ENCODE data around the gene SLC38A1. TPM values are rescaled to one million over a fixed set of nuclear protein-coding genes. Genes with fewer than 3 reads are reported as not detected.
"Not testable (repeated sequence)": the region's sequence is repeated elsewhere in the genome, so short reads cannot be mapped to it uniquely, and the experiment has no call there.

The SLC38A1 gene
- total and polyA plus RNA-seq, 11 donors, result 41.5 to 250 (median 157) TPM

GRCh38 chr12:46296822-46297221 is 28.0 kb upstream of the SLC38A1 start:
- TF ChIP-seq CTCF (IDR thresholded peaks at IDR 0.05) (no peak), POLR2A (IDR thresholded peaks at IDR 0.05) (no peak)
- no peak for DNase-seq
- H3K36me3 ChIP-seq, result no peaks in the 10 kb centered on the region
- H3K27me3 ChIP-seq, result no peaks in the 10 kb centered on the region
- no peak overlapping the region for H3K27ac ChIP-seq
- no peak for ATAC-seq
- intact Hi-C loops (cut with DNase I), result loop anchor here in 2 of 10 donors (10.0 kb wide), 2 partner anchors 152 to 172 kb away; no protein-coding TSS in a partner anchor
- 80 to 88% (median 85%) methylated on average over 4 of the region's 4 CpGs for WGBS, 4 donors
- H3K9me3 ChIP-seq, result no peaks in the 10 kb centered on the region
- H3K4me3 ChIP-seq, result no peak overlapping the region
- peaks cover 0 to 25% (median 0%) of the 10 kb centered on the region in 12 donors for H3K4me1 ChIP-seq

GRCh38 chr12:46292754-46293402 is 24.0 kb upstream of the SLC38A1 start:
- no peak overlapping the region for H3K4me3 ChIP-seq
- intact Hi-C loops (cut with DNase I), result loop anchor here in 2 of 10 donors (10.0 kb wide), 2 partner anchors 148 to 168 kb away; no protein-coding TSS in a partner anchor
- H3K9me3 ChIP-seq, result peaks cover 0 to 9% (median 0%) of the 10 kb centered on the region in 12 donors
- no peak overlapping the region for H3K27ac ChIP-seq
- DNase-seq (no peak), ATAC-seq (no peak)
- TF ChIP-seq CTCF (IDR thresholded peaks at IDR 0.05) (peak in 5 of 12 donors; percentile 3 to 26 (median 14)), POLR2A (IDR thresholded peaks at IDR 0.05) (no peak)
- no peaks in the 10 kb centered on the region for H3K36me3 ChIP-seq
- WGBS, 4 donors, result 85 to 100% (median 95%) methylated on average over 2 of the region's 2 CpGs
- H3K4me1 ChIP-seq, result no peaks in the 10 kb centered on the region
- no peaks in the 10 kb centered on the region for H3K27me3 ChIP-seq

- not testable (repeated sequence) for H3K4me3 ChIP-seq, H3K27ac ChIP-seq, H3K36me3 ChIP-seq, H3K27me3 ChIP-seq, H3K4me1 ChIP-seq, ATAC-seq, DNase-seq
- intact Hi-C loops (cut with DNase I), result loop anchor here in 2 of 10 donors (10.0 kb wide), 2 partner anchors 147 to 167 kb away; no protein-coding TSS in a partner anchor
- peaks cover 0 to 15% (median 0%) of the 10 kb centered on the region in 12 donors for H3K9me3 ChIP-seq
- 97 to 99% (median 98%) methylated on average over 3 of the region's 3 CpGs for WGBS, 4 donors
Observed at GRCh38 chr12:46291953-46292352, 23.1 kb upstream of the SLC38A1 start.

- H3K36me3 ChIP-seq; H3K4me1 ChIP-seq; H3K4me3 ChIP-seq; ATAC-seq; DNase-seq; intact Hi-C loops (cut with DNase I); H3K27me3 ChIP-seq; H3K27ac ChIP-seq: not testable (repeated sequence)
- H3K9me3 ChIP-seq, result peaks cover 0 to 61% (median 36%) of the 10 kb centered on the region in 12 donors
- WGBS, 4 donors, result 43 to 71% (median 68%) methylated on average over 2 of the region's 2 CpGs
Observed at GRCh38 chr12:46285177-46285576, 16.3 kb upstream of the SLC38A1 start.

GRCh38 chr12:46282829-46283228 is 14.0 kb upstream of the SLC38A1 start:
- intact Hi-C loops (cut with DNase I), result no loop called here
- no peak overlapping the region for H3K4me3 ChIP-seq
- H3K36me3 ChIP-seq, result no peaks in the 10 kb centered on the region
- H3K27ac ChIP-seq, result no peak overlapping the region
- TF ChIP-seq CTCF (IDR thresholded peaks at IDR 0.05) (no peak), POLR2A (IDR thresholded peaks at IDR 0.05) (no peak)
- no peaks in the 10 kb centered on the region for H3K27me3 ChIP-seq
- no peak for DNase-seq
- H3K4me1 ChIP-seq, result no peaks in the 10 kb centered on the region
- ATAC-seq, result no peak
- peaks cover 0 to 52% (median 36%) of the 10 kb centered on the region in 12 donors for H3K9me3 ChIP-seq
